Measurements from ENCODE around the gene AP1G2.

AP1G2 gene

DNA sequence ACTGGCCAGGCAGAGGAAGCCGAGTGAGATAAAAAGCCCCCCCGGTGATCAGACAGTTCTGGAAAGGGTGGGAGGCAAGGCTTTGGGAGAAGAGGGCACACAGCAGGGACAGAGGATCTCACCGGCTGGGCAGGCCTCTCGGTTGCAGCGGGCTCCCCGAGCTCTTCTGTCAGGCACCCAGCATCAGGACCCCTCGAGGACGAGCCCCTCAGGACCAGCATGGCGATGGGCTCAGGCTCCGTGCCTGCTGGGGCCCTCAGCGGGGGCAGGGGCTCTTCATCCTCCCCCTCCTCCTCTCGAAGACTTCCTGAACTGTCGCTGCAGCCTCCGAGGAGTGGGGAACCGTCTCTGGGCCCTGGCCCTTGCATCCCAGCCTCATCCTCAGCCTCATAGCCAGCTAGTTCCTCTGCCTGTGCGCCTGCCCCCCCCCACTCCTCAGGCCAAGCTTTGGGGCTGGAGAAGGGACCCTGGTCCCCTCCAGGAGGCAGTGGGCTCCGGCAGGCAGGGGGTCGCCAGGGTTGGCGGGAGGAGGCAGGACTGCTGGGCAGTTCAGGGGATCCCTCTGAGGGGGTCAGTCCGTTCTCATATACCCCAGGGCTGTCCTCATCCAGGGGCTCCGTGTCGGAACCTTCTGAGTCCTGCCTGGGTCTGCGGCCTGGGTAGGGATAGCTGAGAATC is 3.4 kb upstream of the AP1G2 start:
- DNase-seq (ENCODE audit: low read depth) = no peak

DNA sequence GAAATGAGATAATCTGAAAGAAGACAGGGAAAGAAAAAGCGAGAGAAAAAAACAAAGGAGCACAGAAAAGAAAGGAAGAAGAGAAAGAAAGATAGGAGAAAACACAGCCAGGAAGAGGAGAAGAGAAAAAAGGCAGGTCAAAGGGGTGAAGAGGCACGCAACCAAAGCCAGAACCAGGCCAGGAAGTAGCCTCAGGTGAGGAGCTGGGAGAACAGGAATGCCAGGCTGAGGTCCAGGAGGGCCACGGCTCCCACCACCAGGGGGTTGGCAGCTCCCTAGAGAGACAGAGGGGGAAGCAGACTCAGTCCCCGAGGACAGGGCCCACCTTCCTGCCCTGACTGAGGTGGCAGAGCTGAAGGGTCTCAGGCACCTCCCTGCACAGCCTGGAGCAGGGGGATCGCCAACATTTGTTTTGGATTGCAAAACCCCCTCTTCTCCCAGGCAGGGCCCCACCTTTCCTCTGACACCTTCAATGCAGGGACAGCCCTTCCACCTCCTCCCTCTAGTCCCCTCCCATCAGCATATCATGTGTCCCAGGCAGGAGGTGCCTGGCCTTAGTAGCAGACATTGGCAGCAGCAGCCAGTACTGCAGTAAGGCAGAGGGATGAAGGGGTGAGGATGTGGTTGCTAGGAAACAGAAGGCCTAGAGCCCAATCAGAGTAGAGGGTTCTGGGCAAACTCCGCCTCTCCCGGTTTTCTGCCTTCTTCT is 2.0 kb upstream of the AP1G2 start:
- DNase-seq (ENCODE audit: low read depth) = no peak

DNA sequence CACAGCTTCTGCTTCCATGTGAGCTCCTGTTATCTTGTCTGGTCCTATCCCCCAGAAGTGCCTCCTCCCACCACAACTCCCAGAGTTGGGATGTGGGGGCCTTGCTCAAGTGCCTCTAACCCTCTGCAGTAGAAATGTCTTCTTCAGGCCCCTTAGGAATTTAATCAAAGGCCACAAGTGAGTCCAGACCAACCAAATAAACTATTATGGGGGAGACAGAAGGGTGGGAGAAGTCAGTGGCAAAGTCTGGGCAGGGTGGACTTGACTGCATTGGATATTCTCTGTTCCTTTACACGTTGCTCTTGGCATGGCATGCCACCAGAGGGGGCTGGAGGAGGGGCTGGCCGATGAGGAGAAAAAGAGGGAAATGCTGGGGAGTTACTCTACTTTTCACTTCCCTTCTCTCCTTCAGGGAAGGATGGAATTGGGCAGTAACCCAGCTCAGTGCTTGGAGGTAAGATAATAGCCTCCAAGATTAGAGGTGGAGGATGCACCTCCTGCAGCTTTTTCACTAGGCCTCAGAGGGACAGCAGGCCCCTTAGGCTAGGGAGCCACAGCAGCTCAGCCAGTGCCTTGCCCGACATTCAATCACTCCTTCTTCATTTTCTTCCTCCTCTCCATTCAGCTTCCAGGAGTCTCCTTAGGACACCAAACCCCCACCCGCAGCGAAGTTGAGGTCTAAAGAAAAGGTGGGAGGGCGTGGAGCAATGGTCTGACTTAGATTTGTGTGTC is 1.2 kb upstream of the AP1G2 start:
- DNase-seq (ENCODE audit: low read depth) = no peak

DNA sequence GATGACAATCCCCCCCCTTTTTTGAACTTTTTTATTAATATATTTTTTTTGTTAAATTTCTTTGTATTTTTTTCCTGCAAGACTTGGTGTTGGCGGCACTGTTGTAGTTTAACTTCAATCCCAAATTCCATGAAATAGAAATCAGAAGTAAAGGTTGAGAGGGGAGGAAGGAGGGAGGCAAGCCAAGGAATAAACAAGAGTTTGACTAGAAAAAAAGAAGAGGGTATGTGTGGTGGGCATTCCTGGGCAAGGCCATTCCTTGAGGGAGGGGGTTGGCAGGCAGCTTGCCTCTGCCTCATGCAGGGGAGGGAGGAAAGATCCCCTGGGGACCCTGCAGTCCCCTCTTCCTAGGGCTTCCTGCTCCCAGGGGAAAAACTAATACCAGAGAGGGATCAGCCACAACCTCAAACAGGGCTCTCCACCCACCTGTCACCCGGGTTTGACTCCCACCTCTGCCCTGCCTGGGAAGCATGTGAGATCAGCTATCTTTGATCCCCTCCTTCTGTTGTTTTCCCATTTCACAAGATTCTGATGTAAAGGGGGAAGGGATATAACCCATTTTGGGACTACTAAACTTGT is 519 bp upstream of the AP1G2 start:
- no peak for DNase-seq (ENCODE audit: low read depth)

DNA sequence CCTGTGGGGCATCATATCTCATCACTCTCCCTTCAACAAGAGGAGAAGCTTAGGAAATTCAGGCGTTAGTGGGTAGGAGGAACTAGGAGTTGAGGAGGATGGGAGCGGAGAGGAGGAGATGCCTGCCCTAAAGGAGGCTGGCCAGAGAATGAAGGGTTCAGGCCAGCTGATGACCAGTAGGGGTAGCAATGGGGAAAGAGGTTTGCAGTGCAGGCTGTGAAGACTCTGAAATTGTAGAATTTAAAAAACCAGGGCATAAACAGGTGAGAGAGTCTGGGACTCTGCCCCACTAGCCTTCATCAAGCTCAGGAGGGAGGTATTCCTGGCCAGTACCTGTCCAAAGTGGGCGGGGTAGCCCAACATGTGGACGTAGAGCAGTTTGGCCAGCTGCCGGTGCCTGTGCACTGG is 809 bp downstream of the AP1G2 start:
- DNase-seq (ENCODE audit: low read depth) = no peak

DNA sequence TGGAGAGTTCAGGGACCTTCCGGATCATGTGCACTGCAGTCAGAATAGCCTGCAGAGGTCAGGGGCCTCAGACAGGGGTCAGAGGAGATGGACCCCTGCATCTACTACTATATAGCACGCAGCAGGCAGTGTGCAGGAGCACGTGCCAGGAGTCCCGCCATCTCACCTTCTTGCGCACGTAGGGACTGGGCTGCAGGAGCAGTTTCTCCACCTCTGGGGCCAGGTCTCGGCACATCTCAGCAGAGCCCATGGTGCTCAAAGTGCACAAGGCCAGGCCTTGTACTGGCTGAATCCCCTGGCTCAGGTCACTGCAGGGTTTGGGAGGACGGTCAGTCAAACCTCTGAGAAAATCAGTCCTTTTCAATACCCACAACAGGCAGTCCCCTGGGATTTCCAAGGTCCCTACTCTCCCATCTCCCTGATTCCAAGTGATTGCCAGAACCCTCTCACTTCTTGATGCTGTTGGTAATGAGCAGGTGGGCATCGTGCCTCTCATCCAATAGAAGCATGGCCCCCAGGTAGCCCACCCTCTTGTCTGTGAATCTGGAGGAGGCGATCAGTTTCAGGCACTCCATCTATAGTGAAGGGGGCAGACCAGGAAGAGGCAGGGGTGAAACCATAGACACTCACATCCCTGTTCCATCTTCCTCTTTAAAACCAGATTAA is 1.3 kb downstream of the AP1G2 start:
- DNase-seq (ENCODE audit: low read depth) = no peak

DNA sequence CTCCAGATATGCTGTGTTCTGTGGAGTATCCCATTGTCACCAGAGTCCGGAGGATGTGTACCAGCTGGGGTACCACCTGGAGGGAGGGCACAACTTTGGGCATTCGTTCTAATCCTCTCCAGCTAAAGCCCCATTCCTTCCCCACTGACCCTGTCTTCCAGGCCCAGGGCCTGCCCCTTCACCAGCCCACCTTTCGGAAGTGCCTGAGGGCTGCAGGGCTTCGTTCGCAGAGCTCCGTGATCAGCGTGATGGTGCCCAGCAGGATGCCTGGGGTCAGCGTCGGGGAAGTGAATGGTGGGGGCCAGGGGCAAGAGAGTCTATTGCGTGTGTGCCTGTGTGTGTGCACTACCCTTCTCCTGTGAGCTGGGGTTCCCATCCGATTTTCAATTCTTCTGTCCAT is 2.0 kb downstream of the AP1G2 start:
- no peak for DNase-seq (ENCODE audit: low read depth)

DNA sequence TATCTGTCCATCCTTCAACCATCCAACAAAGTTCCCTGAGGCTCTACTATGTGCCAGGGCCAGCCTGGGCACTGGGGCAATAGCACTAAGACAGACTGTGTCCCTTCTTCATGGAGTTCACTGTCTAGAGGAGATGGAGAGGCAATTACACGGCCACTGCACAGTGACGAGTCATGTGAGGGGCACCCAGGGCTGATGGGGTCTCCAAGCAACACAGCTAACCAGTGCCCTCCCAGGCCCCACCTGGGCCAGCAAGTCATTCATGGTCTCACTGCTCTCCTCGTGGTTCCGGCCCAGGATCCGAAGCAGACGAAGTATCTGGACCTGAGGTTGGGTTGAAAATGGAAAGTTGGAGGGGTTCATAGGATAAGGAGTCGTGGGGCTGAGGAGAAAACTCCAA is 2.7 kb downstream of the AP1G2 start:
- DNase-seq (ENCODE audit: low read depth) = no peak

DNA sequence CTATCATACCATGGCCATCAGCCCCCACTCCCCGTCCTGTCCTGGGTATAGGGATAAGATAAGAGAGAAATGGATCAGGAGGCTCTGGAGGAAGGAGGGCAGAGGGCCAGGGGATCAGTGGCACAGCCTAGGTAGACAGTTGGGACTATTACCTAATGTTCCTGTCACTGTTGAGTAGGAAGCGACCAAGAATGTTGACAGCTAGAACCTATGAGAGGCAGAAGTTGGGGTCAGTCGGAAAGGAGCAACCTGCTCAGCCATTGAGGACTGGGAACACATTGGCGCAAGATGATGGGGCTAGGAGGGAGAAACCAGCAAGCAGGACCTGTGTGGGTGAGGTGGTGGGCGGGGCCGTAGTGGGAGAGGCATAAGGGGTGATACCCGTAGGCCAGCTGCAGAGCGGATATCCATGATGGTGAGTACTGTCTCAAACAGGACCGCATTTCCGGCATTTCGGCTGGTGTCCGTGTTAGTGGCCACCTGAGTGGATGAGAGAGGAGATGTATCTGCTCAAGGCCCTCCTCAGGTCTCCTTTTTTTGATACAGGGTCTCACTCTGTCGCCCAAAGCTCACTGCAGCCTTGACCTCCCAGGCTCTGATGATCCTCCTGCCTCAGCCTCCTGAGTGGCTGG is 3.3 kb downstream of the AP1G2 start:
- no peak for DNase-seq (ENCODE audit: low read depth)

DNA sequence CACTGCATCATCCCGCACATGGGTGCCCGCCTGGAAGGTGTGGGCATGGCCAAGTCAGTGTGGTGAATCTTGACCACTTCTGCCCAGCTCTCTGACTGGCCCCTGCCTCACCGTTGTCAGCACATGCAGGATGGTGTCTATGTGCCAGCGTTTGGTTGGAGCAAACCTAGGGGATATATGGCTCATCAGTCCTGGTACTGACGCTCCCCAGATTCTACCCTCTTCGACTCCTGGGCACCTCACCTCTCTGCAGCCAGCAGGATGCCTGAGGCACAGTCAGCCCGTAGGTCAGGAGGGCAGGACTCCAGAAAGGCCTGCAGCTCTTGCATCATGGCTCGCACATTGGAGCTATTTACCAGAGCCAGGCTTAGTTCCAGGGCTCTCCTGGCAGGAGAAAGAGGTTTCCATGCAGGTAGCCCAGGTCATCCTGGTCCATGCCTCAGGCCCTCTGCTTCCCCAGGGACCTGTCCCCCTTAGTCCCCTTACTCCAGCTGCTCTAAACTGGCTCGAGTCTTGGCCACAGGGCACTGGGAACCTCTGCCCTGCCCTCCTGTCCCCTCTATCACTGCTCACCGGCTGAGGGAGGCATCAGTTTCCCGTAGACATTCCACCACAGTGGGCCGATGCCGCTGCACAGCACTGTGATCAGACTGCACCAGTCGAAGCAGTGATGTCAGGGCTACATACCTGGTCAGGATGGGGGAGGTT is 4.0 kb downstream of the AP1G2 start:
- no peak for DNase-seq (ENCODE audit: low read depth)

DNA sequence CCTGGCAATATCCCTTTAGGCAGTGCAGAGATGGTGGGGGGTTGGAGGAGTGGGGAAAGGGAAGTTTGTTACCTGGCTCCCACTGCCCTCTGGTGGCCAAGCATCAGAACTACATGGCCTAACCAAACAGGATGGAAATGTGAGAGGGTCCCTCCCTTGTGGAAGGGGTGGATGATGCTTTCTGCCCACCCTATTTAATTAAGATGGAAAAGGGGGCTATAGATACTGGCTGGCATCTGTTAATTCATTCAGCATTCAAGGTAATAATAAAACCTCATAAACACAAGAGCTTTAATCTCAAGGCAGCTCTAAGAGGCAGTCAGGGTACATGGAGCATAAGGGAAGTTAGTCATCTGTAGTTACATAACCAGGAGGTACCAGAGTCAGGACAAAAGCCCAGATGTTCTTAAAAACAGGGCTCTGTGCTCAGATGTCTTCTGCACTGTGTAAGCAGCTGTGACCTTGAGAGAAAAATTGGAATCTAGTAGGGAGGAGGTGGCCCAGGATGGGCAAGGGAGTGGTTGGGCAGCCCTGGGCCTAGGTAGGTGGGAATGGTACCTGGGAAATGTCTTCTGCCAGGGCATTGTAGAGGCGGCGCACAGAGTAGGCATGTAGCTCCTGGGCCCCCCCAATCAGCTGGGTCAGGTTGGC is 4.6 kb downstream of the AP1G2 start:
- DNase-seq (ENCODE audit: low read depth) = no peak

DNA sequence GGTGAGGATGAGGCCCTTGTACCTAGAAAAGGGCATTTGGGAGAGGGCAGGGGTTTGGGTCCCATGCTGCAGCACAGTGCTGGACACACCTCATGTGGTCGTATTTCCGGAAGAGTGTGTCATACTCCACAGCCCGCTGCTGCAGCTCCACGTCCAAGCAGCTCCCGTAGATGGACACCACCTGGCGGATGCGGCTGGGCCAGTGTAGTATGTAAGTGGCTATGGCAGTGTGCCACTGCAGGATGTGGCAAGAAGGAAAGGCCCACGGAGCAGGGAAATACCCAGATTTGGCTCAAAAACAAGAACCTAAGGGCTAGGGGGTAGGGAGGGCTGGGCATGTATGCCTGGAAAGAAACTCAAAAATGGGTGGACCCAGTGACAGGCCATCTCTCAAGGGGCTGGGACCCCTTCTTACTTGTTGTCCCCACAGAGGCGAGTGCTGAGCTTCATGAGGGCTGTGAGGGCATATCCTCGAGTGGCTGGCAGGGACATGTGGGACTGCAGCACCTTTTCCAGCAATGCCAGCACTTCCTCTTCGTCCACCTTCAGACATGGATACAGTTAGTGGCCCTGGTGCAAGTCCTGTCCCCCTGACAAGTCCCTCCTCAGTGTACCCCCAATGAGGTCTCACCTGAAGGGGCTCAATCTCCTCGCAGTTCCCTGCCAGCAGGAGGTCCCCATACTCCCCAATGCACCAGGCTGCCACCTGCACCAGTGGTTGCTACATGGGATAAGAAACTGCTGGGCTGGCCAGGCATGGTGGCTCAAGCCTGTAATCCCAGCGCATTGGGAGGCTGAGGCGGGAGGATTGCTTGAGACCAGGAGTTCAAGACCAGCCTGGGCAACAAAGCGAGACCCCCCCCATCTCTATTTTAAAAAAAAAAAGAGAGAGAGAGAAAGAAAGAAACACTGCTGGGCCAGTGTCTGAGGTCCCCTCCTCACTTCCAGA is 5.4 kb downstream of the AP1G2 start:
- no peak for DNase-seq (ENCODE audit: low read depth)

DNA sequence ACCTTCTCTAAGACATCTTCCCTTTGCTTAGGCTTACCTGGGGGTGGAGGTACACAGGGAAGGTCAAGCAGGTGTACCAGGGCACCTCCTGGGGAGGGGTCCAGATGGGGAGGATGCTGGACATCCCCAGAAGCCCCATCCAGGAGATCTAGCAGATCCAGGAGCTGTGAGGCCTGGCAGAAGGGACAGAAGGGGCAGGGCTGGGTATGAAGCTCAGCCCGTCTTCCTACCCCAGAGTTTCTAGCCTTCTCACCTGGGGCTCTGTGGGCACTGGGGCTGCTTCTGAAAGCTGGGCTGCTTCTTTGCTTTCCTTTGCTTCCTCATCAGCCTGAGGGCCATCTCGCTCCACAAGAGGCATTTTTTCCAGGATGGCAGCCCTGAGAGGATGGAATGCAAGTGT is 6.3 kb downstream of the AP1G2 start:
- DNase-seq (ENCODE audit: low read depth) = no peak

DNA sequence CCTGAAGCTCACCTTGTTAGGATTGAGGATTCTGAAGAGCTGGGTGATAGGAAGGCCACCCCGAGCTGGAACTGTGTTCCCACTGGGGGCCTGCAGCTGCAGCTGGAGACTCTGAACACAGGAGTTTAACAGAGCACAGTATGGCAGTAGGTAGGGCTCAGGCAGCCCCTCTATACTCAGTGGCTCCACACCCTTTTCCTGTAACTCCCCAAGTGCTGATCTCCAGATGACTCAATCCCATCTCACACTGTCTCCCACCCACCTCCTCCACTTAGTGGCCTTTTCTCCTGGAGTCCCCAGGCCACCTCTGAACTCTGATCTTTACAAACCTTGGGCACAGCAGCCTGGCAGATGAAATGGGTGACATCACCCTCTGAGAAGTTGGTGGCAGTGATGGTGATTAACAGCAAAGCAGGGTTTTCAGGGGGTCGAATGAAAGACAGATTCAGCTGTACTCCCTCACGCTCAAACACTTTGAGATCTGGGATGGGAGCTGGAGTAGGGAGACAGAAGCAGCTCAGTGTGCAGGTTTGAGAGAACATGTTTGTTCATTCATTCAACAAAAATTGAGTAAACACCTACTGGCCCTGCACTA is 7.6 kb downstream of the AP1G2 start:
- no peak for DNase-seq (ENCODE audit: low read depth)

DNA sequence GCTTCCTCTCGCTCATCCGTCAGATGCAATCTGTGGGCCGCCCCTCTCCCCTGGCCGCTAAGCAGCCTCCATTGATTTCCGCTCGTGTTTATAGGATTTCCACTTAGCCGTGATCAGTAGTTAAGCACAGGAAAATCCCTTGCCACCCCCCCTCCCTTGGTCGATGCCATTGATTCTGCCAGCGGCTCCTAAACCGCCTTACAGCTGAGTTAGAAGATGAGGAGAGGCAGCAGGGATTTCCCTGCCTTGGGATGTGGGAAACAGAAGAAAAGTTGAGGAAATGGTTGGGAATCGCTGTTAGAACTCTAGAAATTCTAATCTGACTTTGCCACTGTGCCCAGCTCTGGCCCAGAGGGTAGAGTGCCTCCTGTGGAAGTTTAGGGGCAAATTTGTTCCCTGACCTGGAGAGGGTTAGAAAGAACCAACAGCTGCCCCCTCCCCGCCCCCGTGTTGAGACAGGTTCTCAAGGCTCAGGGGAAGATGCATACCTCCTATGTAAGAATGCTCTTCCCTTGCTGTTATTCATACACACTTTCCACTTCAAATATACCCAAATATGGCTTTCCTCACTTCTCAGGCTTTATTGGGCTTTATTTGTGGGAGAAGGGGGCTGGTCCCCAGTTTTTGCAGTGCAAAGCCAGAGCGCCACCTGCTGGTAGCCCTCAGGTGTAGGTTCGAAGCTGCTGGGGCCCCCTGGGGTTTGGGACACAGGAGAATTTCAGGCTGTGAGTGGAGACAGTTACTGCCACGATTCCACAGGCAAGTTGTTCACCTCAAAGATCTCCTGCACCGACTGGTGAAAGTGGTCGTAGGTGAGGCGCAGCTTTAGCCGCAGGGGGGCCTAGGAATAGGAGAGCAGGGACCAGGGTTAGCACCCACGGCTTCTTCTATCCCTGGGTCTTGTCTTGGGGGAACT is 8.3 kb downstream of the AP1G2 start:
- no peak for DNase-seq (ENCODE audit: low read depth)

DNA sequence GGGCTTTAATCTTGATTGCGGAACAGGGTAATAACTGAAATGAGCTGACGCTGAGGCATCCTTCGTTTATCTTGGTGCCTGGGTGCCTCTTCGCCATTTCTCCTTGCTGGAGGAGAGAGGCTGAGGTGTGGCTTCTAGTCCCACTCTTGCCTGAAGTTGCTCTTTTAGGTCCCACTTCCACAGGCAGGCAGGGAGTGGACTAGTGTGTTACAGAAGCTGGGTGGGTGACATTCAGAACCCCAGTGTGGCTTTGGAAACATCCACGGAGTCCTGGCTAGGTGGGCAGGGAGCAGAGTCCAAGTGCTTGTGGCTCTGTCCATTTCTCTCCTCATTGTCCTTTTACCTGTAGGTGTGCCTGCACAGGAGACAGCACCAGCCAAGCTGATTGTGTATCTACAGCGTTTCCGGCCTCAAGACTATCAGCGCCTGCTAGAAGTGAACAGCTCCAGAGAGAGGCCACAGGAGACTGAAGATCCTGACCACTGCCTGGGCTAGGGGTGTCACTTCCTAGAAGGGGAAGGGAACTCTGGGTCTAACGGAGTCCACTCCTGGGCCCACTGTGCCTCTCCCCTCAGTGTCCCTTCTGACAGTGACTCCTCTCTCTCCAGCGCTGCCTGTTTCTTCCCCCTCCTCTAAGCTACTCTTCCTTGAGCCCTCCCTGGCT is 9.1 kb downstream of the AP1G2 start:
- DNase-seq (ENCODE audit: low read depth) = no peak

DNA sequence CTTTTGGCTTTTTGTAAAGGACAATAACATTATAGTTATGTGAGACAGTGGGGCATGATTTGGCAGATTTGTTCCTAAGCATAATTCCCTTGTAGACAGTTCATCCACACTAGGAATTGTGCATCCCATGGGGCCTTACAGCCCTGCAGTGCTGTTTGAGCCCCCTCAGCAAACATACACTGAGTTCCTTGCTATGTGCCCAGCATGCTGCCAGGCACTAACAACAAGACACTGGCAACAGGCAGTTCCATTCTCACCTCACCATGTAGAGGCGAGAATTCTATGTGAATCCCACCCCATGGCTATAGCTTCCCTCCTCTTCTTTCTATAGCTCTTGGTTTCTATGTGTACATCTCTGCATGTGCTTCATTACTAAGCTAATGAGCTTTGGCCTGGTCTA is 9.6 kb downstream of the AP1G2 start:
- DNase-seq (ENCODE audit: low read depth) = no peak

DNA sequence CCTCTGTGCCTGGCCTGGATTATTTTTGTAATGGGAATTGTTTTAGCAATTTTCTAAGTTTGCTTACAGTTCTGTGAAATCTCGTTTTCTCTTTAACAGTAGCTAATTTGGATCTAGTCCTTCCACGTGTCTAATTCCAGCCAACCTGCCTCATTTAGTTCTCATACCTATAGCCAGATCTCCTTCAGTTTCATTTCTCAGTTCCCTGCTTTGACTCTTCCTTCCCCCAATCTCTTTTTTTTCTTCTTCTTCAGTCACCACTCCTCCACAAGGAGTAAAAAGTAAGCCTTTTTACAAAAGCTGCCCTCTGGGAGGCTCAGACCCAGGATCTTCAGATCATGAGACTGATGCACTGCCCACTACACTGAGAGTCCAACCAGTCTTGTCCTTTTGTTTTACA is 10.1 kb downstream of the AP1G2 start:
- no peak for DNase-seq (ENCODE audit: low read depth)

Measured in GM04503 (cell line).